ENCODE measurements around the gene RIN2.
A peak's percentile ranks its signal among the peaks of the same experiment; 100 is the strongest.

Gene RIN2

DNA sequence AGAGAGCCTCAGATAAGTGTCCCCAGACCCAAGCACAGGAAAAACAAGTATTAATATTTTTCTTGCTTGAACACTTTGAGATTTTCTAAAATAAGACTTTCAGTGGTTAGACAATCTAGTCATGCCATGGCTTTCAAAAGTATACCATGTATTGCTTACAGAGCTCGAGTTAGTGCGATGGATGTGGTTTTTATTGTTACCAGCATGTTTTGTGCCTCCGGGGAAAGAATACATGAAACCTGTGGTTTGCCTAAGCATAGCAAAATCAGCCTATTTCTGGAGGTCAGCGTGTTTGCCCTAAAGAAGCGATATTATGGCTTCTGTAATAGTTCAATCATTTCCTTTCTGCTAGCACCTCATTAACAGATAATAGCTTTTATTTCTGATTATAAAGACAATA lies 21.6 kb downstream of the RIN2 start:
- no peak for DNase-seq (ENCODE audit: low spot score)
- in situ Hi-C loops (cut with MboI; ENCODE audit: low sequenced_read_pairs, unreplicated experiment) = loop anchor here (10.0 kb wide), 1 partner anchor 205 kb away; no protein-coding TSS in a partner anchor
- TF ChIP-seq, protein P1, sequence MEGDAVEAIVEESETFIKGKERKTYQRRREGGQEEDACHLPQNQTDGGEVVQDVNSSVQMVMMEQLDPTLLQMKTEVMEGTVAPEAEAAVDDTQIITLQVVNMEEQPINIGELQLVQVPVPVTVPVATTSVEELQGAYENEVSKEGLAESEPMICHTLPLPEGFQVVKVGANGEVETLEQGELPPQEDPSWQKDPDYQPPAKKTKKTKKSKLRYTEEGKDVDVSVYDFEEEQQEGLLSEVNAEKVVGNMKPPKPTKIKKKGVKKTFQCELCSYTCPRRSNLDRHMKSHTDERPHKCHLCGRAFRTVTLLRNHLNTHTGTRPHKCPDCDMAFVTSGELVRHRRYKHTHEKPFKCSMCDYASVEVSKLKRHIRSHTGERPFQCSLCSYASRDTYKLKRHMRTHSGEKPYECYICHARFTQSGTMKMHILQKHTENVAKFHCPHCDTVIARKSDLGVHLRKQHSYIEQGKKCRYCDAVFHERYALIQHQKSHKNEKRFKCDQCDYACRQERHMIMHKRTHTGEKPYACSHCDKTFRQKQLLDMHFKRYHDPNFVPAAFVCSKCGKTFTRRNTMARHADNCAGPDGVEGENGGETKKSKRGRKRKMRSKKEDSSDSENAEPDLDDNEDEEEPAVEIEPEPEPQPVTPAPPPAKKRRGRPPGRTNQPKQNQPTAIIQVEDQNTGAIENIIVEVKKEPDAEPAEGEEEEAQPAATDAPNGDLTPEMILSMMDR (IDR thresholded peaks at IDR 0.05; ENCODE audit: borderline replicate concordance, control extremely low read depth, extremely low read depth, insufficient read depth, missing control alignments) = no peak

- in situ Hi-C loops (cut with MboI; ENCODE audit: low sequenced_read_pairs, unreplicated experiment) = loop anchor here (10.0 kb wide), 1 partner anchor 205 kb away; no protein-coding TSS in a partner anchor
- TF ChIP-seq, protein P1 (IDR thresholded peaks at IDR 0.05; ENCODE audit: borderline replicate concordance, control extremely low read depth, extremely low read depth, insufficient read depth, missing control alignments) = no peak
- DNase-seq (ENCODE audit: low spot score) = no peak
Observed at GRCh38 chr20:19780261-19780660, 22.2 kb downstream of the RIN2 start.

GRCh38 chr20:19781235-19781634 lies 23.2 kb downstream of the RIN2 start:
- DNase-seq (ENCODE audit: low spot score) = no peak
- in situ Hi-C loops (cut with MboI; ENCODE audit: low sequenced_read_pairs, unreplicated experiment) = loop anchor here (10.0 kb wide), 1 partner anchor 204 kb away; no protein-coding TSS in a partner anchor
- TF ChIP-seq, protein P1 (IDR thresholded peaks at IDR 0.05; ENCODE audit: borderline replicate concordance, control extremely low read depth, extremely low read depth, insufficient read depth, missing control alignments) = no peak

GRCh38 chr20:19782669-19783068 lies 24.6 kb downstream of the RIN2 start:
- no peak for DNase-seq (ENCODE audit: low spot score)
- in situ Hi-C loops (cut with MboI; ENCODE audit: low sequenced_read_pairs, unreplicated experiment) = loop anchor here (10.0 kb wide), 1 partner anchor 202 kb away; no protein-coding TSS in a partner anchor
- TF ChIP-seq, protein P1 (IDR thresholded peaks at IDR 0.05; ENCODE audit: borderline replicate concordance, control extremely low read depth, extremely low read depth, insufficient read depth, missing control alignments) = no peak

DNA sequence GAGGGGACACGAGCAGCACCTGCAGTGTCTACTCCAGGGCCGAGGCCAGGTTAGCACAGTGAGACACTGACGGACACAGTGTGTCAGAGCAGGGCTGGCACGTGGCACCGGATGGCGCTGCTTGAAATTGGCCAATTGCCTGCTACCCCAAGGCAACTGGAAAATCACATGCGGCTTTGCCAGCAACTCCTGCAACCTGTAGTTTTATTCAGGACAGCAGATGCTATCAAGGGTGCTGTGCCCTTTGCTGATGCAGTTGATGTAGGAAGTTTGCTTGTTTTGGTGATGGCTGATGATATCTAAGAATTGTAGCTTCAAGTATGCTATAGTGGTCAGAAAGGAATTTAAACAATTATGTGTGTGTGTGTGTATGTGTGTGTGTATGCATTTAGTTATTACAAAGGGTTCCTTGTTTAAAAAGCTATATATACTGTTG lies 25.9 kb downstream of the RIN2 start:
- DNase-seq (ENCODE audit: low spot score) = no peak
- in situ Hi-C loops (cut with MboI; ENCODE audit: low sequenced_read_pairs, unreplicated experiment) = loop anchor here (10.0 kb wide), 1 partner anchor 201 kb away; no protein-coding TSS in a partner anchor
- TF ChIP-seq, protein P1 (IDR thresholded peaks at IDR 0.05; ENCODE audit: borderline replicate concordance, control extremely low read depth, extremely low read depth, insufficient read depth, missing control alignments) = no peak

DNA sequence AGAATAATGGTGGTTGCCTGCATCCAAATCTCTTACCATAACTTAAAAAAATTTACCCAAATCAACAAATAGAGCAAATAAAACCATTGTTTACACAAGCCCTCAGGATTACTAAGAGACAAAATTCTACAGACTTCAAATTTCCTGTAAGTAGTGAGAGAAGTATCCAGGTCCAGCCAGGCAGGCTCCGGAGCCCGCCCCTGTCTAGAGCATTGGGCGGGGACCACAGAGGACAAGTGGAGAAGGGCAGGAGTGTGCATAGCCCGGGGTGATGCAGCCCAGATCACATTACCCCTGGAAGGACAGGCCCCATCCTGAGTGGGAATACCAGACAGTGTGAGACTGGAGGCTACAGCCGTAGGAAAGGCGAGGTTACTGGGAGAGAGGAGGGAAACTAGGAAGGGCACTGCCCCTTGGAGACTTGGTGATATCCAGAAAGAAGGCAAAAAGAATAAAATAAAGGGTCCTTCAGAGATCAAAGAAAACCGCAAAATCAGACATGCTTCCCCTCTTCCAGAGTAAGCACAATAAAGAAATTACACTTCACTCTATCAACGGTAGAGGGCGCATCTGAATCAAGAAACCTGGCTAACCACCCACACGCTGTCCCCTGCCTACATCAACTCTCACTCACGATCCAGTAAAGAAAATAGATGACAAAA lies 26.6 kb downstream of the RIN2 start:
- in situ Hi-C loops (cut with MboI; ENCODE audit: low sequenced_read_pairs, unreplicated experiment) = loop anchor here (10.0 kb wide), 1 partner anchor 200 kb away; no protein-coding TSS in a partner anchor
- TF ChIP-seq, protein P1 (IDR thresholded peaks at IDR 0.05; ENCODE audit: borderline replicate concordance, control extremely low read depth, extremely low read depth, insufficient read depth, missing control alignments) = peak; percentile 70
- DNase-seq (ENCODE audit: low spot score) = peak; percentile 65

All from GM13976 (cell line).